ENCODE measurements around the gene GSTO2.

The GSTO2 gene

DNA sequence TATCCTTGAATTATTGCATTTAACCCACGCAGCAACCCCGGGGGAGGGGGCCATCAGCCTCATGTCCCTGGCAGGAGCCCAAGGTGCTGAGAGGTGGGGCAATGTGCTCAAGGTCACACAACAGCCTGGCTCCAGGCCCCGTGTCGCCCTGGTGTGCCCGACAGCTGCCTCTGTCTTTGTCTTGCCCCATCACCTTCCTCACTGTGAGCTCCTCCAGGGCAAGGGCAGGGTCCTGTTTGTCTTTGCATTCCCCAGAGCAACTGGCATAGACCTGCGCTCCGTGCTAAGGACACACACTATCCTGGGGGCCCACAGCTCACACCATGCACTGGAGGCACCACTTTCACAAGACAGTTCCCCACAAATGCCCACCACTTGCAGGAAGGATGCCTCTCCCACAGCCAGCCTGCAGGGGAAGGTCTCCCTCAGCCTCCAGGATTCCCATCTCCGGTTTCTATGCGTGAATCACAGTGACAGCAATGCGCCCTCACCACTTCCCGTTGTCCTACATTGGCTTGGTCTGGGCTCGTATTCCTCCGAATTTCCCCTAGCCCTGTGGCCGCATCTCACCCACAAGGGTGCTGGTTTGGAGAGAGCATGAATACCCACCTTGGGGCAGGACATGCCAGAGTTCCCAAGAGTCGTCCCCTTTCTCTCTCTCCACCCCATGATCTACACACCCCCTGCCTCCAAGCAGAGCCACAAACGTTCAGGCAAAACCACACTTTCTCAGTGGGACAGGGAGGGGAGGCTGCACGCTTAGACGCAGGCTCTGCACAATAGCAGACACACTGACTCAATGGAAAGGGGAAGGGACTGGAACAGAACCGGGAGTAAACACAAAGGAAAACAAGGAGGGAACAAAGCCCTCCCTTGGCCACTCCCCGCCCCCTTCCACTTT lies 59.0 kb downstream of the GSTO2 start:
- no peak for DNase-seq

DNA sequence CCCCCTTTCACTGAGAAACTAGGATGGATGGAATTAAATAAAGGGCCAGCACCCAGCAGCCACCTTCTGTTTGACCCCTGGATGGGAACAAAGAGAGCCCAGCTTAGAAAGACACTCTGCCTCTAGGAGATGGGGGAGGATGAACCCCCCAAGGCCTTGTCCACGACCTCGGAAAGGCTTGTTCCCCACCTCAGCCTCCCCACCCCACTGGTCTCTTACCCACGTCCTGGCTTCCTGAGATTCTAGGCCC lies 59.6 kb downstream of the GSTO2 start:
- no peak for DNase-seq

DNA sequence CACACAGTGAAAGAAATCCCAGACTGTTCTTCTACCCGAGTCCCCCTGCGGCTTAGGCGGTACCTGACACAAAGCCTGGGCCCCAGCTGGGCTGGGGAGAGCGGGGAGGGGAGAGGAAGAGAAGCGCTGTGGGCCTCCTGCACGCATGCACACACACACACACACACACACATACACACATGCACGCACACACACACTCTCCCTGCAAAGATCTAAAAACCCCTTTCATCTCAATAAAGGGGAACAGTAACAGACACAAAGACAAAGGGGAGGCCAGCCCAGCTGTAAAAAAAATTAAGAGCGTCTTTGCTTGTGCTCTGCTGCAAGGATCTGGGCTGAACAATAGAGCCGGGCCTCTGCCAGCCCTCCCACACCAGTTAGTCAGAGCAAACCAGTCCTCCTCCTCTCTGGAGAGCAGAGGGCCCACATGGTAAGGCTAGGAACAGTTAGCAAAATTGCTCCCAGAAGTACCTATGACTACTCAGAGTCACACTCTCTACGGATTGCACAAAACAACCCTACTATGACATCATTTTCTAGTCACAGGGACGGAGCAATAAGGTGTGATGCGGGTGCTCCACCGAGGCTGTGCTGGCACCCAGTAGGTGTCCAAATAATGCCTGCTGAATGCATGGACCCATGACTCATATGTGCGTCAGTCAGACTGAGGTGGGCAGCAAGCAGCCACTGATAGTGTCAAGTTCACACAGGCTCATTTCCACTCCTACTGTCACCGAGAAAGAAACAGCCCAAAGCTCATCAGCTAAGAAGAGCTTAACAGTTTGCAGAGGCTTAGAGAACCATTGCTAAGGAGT lies 60.1 kb downstream of the GSTO2 start:
- DNase-seq = no peak

DNA sequence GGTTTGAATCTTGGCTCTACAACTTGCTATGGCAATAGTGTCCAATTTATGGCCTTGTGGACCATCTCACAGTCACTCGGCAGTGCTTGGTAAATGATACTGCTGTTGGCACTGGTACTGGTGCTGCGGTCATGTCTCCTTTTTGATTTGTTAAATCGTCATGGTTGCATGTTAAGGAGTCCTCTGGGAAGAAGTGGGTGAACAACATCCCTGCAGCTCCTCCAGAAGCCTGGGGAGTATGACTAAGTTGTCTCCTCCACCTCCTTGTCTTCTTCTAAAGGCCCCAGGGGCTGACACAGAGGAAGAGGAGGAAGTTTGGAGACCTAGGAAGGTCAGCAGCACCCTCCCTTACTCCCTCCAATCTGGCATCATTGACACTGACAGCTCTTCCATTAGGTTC lies 60.8 kb downstream of the GSTO2 start:
- no peak for DNase-seq

DNA sequence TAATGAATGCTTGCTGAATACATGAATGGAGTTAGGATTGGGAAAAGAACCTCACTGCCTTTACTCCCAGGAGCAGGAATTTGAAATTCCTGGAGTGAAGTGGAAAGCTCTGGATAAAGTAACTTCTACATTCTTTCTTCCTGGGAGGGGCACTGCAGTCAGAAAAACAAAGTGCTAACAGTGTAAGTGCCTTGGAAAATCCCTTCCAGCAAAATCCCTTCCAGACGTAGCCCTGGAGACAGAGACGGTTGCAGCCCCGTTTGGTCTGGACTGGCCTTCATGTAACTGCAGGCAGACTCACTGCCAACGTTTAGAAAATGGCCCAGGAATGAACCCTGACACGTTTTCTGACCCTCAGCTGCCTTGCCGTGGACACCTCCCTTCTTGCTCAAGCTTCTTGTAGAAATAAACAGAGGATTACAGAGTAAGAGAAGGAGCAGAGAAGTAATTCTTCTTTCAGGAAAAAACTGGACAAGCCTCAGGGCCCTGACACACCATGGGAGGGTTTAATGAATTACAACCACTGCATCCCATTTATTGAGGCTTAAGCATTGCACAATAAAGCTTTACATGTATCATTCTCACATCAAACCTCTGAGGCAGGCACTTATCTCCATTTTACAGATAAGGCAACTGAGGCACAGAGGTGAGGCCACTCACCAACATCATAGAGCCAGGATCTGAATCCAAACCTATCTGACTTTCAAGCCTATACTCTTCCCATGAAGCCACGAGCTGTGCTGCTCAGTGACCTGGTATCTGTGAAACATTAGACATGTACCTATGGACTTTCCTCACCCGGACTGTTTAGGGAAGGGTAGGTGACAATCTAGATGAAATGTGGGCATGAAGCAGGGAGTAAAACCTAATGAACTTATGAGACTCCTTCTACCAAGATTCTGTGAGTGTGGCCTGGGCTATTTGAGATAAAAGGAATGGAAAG lies 61.5 kb downstream of the GSTO2 start:
- no peak for DNase-seq

DNA sequence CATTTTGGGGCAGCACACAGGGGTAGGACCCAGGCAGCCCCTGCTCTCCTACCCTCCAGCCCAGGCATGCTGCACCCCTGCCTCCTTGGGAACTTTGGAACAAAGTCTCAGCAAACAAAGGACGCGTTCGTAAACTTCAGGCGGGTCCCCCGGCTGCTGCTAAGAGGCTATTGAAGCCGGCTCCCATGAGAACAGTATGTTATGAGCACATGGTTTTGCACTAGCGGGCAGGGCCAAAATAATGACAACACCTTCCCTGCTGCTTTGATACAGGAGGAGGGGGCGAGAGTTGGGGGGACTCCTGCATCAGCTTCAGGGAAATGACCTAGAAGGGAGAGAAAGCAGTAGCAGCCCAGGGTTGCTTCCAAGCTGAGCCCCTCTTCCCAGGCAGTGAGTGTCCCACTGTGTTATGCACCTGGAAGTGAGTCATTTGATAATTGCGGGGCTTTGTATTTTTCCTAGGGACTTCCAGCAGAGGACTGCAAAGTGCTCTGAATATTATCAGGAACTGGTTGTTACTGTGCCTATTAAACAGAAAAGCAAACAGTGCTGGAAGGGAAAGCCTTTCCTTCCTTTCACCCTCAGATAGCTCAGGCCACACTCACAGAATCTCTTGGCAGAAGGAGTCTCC lies 62.3 kb downstream of the GSTO2 start:
- DNase-seq = no peak

DNA sequence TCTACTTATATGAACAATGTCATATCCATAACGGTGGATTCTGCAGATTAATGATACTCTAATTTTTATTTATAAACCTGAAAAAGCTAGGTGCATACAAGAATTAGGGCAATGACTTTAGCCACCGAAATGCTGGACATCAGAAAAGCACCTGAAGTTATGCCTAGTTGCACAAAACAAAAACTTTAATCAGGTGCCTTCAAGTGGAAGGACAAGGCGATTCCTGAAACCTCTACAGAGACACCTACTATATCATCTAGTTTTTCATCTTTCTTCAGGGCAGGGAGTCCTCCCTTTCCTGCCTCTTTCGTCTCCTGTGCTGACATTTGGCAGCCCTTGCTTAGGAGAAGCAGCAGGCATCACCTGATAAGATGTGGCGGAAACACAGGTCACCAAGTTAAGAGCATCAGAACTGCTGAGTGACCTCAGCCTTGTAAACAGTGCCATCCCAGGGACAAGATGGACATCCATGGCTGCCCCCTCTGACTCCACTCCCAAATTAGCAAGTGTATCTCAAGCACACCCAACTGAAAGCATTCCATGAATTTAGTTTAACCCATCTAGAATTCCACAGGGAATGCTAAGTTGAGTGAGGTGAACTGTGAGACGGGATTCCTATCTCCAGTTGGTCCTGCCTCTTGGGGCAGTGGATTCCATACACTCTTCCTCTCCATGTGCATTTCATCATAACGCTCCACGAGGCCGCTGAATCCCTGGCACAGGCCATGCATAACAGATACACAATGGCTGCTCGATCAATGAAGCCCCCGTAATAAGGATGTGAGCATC lies 63.5 kb downstream of the GSTO2 start:
- no peak for DNase-seq

DNA sequence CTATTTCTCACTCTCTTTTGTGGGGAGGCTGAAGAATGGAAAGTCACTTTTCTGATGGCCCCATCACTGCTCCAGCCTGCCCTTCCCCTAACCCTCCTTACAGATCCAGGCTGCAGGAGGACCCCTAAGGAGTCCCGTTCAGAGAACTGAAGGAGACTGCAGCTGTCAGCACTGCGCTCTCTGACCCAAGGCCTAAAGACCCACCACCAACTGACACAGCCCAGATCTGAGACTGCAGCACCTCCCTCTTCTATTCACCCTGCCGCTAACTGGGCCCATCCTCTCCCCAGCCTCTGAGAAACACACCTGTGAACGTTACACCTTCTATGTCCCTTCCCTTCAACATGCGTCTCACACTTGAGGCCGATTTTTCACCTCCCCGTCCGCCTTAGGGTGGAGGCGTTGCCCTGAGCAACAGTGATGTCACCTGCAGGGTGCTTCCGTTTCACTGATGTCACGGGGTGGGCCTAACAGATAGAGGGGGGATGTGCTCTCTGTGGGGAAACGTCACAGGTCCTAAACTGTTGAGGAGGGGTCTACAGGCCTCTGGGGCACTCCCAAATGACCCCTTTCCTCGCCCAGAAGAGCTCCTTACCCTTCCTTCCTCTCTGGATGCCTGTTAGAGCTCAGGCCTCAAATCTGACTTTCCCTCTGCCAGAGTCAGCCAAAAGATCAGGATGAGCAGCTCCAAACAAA lies 64.2 kb downstream of the GSTO2 start:
- DNase-seq = no peak

DNA sequence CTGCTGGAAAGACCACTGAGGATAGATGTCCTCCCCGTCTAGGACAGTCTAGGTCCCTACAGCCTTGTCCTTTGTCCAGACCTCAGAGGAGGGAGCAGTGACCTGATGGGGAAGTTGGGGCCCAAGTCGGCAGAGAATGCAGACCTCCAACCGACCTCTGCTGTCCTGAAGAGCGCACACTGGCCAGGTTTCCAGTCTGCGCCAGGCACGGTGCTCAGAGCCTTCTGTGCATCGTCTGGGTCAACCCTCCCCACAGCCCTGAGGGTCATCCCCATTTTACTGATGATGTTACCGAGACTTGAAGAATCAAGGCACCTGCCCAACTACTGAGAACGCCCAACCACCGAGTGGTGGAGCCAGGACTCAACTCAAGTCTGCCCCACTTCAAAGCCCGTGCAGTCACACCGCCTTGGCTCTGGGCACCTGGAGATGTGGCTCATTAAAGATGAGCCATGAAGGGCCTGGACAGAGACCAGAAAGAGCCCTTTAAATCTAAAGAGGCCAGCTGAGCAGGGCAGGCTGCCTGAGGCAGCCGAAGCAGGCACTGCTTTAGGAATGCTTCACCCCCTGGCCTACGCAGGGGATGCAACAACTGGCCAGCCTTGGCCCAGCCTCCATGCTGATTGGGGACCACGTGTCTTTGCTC lies 64.9 kb downstream of the GSTO2 start:
- DNase-seq = peak; percentile 48

DNA sequence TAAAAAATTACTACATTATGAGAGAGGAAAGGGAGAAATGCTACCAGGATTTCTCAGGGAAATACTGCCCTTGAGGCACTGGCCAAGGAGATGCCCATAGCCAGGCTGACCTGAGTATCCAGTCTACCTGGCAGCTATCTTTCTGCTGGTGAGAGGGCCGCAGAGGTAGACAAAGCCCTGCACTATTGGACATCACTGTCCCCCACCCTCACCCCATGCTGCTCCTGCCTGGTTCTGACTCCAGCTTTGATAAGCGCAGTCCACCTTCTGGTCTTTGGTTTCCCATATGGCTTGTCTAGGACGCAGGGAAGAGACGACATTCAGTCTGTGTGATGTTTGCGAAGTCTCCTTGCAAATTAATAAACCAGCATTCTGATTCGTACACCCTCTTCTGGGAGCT lies 65.6 kb downstream of the GSTO2 start:
- DNase-seq = no peak

DNA sequence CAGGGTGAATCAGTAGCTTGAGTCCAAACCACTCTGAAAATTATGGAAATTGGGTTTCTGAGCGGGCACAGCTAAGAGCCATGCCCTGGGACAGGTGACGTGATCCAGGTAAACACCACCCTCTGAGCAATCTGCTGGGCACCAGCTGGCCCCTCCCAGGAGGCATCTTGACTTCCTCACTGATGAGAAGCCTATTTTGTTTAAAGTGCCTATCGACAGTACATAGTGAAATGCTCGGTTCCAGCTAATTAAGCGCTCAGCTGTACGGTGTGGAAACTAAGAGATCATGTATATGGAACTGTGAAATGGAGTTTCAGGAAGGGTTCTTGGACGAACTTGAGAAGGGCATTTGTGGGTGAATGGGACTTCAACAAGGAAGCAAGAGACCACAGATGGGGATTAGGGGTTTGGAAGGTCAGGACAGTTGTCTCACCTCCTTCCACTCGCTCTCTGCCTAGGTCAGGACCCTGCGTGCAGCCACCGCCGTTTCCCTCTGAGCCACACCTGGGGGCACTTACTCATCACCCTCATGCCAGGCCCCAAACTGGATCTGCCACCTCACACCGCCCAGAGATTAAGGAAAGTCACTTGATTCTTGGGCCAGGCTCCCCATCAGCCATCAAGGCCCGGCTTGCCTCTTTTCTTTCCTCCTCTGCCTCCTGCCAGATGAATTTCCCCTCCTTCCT lies 66.1 kb downstream of the GSTO2 start:
- DNase-seq = peak; percentile 81

DNA sequence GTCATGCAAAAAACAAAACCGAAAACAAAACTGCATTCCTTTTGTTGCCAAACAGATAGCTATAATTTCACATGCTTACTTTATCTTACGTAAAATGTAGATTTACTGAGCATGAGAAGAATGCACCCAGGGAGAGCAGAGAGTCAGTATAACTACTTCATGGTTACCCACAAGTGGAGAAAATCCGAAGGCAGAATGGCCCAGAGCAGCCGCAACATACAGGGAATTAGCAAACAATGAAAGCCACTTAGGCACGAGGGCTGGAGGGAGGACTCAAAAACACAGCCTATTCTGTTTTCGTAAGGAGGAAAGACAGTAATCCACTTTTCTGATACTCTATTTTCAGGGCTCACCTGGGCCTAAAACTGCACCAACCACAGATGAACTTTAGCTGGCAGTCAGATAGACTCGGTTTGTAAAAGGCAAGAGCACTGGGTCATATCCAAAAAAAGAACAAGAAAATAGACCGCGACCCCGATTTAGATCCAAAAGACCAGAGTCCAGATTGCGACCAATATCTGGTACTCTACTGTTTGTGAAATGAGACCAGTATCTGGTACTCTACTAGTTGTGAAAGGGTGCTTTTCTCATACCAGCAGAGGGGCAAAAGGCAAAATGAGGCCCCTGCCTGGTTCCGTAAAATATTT lies 68.0 kb downstream of the GSTO2 start:
- no peak for DNase-seq

DNA sequence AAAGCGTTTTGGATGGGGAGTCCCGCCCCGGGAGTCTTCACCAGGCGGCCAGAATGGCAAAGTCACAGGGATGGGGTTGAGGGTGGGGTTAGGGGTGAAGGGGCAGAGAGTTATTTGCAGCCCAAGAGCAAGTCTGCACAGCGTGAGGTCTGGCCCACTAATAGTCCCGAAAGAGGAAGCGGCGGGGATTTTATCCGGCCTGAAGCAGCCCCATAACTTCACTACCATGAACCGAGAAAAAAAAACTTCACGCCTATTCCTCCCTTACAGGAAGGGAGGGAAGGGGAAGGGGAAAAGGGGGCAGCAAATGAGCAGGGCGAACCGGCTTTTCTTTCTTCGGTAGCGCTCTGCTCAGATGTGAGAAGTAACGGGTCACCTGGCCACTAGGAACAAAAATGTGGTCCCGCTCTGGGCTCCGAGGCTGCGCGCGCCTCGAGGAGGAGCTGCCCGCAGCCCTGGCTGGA lies 68.6 kb downstream of the GSTO2 start:
- no peak for DNase-seq

DNA sequence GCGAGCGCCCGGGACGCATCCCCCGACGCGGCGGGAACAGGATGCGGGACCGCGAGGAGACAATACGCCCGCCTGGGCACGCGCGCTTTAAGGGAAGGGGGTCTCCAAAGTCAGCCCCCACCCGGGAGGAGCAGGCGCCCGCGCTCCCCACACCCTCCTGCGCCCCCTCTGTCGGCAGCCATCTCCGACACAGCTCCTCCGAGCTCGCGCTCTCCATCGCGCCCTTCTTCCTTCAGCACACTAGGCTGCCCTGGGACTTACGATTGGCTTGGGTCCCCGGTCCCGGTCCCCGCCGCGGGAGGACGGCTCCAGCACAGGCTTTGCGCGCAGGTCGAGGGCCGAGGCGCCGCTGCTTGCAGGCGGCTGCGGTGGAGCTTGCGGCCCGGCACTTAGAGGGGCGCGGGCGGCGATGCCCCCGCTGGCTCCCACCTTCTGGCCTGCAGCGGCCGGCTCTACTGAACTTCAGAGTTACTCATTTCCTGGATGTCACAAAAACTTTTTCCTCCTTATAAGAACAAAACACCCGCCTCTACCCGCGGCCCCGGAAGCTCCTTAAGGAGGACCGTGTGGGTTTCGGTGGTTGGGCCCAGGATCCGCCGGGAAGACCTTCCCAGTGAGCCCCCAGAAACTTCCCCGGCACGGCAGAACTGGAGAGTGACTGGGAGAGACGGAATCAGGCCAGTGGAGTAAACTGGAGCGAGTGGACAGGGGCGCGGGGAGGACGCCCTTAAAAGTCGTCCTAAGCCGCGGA lies 69.2 kb downstream of the GSTO2 start, which contains the start of gene ITPRIP:
Gene ITPRIP (minus strand): TSS at position 481 of the 751 bp plus-strand sequence. CDS start 22,414 bp downstream, outside the sequence.
- no peak for DNase-seq

DNA sequence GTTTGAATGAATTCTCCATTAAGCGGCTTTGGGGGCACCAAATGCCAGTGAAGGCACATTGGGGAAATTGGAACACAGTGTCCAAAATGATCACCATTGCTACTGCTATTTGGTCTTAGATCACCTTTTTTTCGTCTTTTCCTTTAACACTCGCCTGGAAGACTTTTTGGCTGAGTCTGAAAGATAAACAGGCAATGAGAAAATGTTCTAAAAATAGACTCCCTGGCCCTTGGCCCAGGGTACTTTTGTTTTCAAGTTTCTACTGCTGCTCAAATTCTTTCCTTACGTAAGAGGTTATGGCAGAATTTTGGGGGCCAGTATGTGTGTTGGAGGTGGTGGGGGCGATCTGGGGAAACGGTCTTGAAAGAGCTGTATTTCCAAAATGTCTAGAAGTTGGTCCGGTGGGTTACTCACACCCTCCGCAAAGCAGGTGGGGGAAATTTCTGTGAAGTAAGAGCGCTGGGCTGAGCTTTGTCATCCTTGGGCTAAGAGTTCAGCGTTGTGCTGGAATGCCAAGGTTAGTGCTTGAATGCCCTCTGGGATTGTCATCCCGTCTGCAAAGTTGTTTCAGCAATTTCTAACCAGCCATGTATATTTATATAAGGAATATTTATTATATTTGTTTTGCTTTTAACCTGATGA lies 70.6 kb downstream of the GSTO2 start:
- DNase-seq = no peak

DNA sequence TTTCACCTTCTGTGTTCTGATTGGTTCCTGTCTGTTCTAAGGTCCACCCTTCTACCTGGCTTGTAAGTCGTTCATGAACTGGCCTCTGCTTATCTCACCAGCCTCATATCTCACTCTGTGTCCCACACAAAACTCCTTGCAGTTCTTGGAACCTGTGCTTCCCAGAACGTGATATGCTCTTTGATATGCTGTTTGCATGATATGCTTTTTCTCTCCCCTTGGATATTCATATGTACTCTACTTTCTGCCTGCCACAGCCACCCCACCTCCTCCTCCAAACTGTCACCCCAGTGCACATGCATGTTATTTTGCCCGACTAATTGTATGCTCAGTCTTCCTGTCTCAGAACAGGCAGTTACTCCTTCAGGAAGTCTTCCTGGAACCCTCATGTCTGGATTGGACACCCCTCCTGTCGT lies 71.1 kb downstream of the GSTO2 start:
- DNase-seq = no peak

DNA sequence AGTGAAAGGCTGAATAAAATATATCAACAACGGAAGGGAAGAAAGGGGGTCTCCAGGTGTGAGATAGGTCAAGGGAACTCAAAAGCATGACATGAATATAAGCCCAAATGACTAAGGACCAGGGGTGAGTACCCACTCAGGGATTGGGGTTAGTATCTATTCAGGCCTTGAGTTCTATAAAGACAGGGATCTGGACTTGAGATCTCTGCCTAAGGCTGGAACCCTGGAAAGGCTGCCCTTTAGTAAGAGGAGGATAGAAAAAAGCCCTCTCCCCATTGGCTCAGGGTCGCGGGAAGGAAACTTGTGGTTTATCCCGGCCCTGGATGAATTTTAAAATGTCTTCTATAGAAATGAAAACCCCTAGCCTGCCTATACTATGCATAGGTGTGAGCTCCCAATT lies 71.7 kb downstream of the GSTO2 start:
- no peak for DNase-seq

DNA sequence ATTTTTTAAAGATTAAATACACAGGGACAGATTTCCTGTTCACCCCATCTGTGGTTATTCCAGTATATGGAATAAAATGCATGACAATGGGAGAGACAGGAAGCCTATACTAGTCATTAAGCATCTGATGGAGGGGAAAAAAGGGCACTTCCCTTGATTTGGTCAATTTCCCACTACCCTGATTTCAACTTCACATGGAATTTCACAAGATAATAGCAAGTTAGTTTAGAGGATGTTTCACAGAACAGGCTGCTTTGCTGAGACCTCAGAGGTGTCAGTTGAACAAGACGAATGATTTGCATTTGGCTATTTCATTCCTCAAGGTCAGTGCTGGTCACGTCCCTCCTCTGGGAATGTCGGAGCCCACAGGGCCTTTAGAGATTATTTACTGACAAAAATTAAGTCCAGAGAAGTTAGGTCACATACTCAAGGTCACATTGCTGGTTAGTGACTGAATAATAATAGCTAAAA lies 74.0 kb downstream of the GSTO2 start:
- no peak for DNase-seq

Data from DMS79 treated with DMSO at 0.1 percent for 48 hours (cell line).